Measurements from ENCODE around the gene GALT. TPM values are rescaled to one million over a fixed set of nuclear protein-coding genes. Genes with fewer than 3 reads are reported as not detected.

GALT gene
- total and polyA plus RNA-seq, 2 experiments from 2014 or later, result 31.5 to 35.1 TPM

DNA sequence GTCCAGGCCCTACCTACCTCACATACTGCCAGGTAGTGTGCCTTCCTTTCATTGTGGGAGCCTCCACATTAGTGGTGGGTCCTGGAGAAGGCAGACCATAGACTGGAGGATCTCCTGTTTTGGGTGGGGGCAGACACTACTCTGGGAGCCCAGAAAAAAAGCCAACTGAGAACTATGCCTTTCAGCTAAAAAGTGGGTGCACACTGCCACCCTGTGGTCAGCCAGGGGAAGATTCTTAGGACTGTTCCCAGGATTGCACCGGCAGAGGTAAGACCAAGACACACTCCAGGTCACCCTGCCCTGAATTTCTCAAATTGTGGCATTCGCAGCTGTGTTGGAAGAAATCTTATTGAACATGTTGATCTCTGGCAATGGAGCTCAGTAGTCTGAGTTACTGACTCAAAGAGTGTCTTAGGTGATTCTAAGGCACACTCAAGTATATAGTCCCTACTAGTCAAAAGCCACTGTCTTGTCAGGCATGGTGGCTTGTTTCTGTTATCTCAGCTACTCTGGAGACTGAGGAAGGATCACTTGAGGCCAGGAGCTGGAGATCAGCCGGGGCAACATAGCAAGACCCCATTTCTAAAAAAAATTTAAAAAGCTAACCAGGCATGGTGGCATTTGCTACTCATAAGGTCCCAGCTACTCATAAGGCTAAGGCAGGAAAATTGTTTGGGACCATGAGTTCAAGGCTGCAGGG, 12.5 kb upstream of the GALT start:
- H3K27ac Mint-ChIP-seq, result no peak overlapping the region
- peaks cover 8% of the 10 kb centered on the region; the same call in 1 of the 2 replicates for H3F3A ChIP-seq (replicated peaks; ENCODE audit: low read depth)
- H2AFZ ChIP-seq, result no peak overlapping the region
- TF ChIP-seq JUNB (IDR thresholded peaks at IDR 0.05; ENCODE audit: unreplicated experiment) (no peak), POLR2AphosphoS5 (IDR thresholded peaks at IDR 0.05; ENCODE audit: low read depth) (peak; percentile 34; the same call in 1 of the 2 replicates)
- TF ChIP-seq, protein P1, sequence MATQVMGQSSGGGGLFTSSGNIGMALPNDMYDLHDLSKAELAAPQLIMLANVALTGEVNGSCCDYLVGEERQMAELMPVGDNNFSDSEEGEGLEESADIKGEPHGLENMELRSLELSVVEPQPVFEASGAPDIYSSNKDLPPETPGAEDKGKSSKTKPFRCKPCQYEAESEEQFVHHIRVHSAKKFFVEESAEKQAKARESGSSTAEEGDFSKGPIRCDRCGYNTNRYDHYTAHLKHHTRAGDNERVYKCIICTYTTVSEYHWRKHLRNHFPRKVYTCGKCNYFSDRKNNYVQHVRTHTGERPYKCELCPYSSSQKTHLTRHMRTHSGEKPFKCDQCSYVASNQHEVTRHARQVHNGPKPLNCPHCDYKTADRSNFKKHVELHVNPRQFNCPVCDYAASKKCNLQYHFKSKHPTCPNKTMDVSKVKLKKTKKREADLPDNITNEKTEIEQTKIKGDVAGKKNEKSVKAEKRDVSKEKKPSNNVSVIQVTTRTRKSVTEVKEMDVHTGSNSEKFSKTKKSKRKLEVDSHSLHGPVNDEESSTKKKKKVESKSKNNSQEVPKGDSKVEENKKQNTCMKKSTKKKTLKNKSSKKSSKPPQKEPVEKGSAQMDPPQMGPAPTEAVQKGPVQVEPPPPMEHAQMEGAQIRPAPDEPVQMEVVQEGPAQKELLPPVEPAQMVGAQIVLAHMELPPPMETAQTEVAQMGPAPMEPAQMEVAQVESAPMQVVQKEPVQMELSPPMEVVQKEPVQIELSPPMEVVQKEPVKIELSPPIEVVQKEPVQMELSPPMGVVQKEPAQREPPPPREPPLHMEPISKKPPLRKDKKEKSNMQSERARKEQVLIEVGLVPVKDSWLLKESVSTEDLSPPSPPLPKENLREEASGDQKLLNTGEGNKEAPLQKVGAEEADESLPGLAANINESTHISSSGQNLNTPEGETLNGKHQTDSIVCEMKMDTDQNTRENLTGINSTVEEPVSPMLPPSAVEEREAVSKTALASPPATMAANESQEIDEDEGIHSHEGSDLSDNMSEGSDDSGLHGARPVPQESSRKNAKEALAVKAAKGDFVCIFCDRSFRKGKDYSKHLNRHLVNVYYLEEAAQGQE (IDR thresholded peaks at IDR 0.05; ENCODE audit: unreplicated experiment), result no peak
- TF ChIP-seq, protein P2, sequence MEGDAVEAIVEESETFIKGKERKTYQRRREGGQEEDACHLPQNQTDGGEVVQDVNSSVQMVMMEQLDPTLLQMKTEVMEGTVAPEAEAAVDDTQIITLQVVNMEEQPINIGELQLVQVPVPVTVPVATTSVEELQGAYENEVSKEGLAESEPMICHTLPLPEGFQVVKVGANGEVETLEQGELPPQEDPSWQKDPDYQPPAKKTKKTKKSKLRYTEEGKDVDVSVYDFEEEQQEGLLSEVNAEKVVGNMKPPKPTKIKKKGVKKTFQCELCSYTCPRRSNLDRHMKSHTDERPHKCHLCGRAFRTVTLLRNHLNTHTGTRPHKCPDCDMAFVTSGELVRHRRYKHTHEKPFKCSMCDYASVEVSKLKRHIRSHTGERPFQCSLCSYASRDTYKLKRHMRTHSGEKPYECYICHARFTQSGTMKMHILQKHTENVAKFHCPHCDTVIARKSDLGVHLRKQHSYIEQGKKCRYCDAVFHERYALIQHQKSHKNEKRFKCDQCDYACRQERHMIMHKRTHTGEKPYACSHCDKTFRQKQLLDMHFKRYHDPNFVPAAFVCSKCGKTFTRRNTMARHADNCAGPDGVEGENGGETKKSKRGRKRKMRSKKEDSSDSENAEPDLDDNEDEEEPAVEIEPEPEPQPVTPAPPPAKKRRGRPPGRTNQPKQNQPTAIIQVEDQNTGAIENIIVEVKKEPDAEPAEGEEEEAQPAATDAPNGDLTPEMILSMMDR (conservative IDR thresholded peaks at IDR 0.05; ENCODE audit: low read depth in 2 of 2), result peak; percentile 92 to 94
- DNase-seq (ENCODE audit: low spot score) (peak; percentile 80), ATAC-seq (peak; percentile 32)
- peaks cover 52% of the 10 kb centered on the region for H3K27me3 ChIP-seq (ENCODE audit: insufficient read depth)
- H3K27ac ChIP-seq (ENCODE audit: low read depth), result no peak overlapping the region
- H3K4me1 Mint-ChIP-seq, result peaks cover 38% of the 10 kb centered on the region
- peaks cover 8% of the 10 kb centered on the region for H3K4me1 ChIP-seq (ENCODE audit: insufficient read depth)
- H3K9me2 ChIP-seq (ENCODE audit: insufficient read depth), result no peaks in the 10 kb centered on the region
- peaks cover 41% of the 10 kb centered on the region for H3K27me3 Mint-ChIP-seq (ENCODE audit: insufficient read depth, low read depth, poor library complexity)
- H3K79me2 ChIP-seq (replicated peaks; ENCODE audit: insufficient read depth), result peaks cover 12% of the 10 kb centered on the region; the same call in 1 of the 2 replicates
- no peaks in the 10 kb centered on the region for H3K9me3 Mint-ChIP-seq
- peaks cover 26% of the 10 kb centered on the region for H3K36me3 Mint-ChIP-seq (ENCODE audit: low read depth)
- no peak overlapping the region for H3K4me3 Mint-ChIP-seq
- peaks cover 3% of the 10 kb centered on the region for H4K20me1 ChIP-seq (replicated peaks; ENCODE audit: insufficient read depth)
- H3K4me2 ChIP-seq, result no peak overlapping the region
- H3K36me3 ChIP-seq (ENCODE audit: insufficient read depth), result no peaks in the 10 kb centered on the region
- no peak overlapping the region for H3K4me3 ChIP-seq

DNA sequence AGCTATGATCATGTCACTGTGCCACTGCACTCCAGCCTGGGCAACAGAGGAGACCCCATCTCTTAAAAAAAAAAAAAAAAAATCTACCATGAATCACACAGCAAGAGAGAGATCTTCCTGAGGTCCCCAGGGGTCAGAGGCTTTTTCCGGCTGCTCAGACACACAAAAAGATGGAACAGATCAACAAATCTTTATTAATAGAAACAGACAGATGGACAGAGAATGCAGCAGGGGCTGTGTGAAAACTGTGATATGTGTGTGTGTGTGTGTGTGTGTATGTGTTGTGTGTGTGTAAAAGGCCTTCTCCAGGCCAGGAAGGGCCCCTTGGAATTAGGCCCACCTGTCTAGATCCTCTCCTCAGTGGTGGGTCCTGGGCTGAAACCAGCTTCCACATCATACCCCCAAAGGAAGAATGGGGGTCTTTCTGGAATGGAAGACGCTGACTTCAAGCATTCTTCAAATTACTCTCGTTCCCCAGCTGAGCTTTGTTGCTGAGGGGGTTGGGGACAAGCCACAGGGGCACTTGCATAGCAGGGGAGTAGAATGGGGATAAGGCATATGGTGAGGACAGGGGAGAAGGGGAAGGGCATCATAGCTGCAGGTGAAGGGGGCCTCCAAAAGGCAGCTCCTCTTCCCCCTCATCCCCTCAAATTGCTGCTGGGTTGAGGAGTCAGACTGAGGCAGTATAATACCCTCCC, 11.8 kb upstream of the GALT start:
- H2AFZ ChIP-seq, result no peak overlapping the region
- peaks cover 34% of the 10 kb centered on the region for H3K27me3 Mint-ChIP-seq (ENCODE audit: insufficient read depth, low read depth, poor library complexity)
- peaks cover 8% of the 10 kb centered on the region for H3K4me1 ChIP-seq (ENCODE audit: insufficient read depth)
- no peaks in the 10 kb centered on the region for H3K36me3 ChIP-seq (ENCODE audit: insufficient read depth)
- no peak overlapping the region for H3K4me3 ChIP-seq
- no peak overlapping the region for H3K27ac Mint-ChIP-seq
- H3K27ac ChIP-seq (ENCODE audit: low read depth), result no peak overlapping the region
- H3K27me3 ChIP-seq (ENCODE audit: insufficient read depth), result peaks cover 47% of the 10 kb centered on the region
- H4K20me1 ChIP-seq (replicated peaks; ENCODE audit: insufficient read depth), result peaks cover 3% of the 10 kb centered on the region
- H3K36me3 Mint-ChIP-seq (ENCODE audit: low read depth), result peaks cover 26% of the 10 kb centered on the region
- H3F3A ChIP-seq (replicated peaks; ENCODE audit: low read depth), result peaks cover 8% of the 10 kb centered on the region; the same call in 1 of the 2 replicates
- peaks cover 33% of the 10 kb centered on the region for H3K4me1 Mint-ChIP-seq
- DNase-seq (ENCODE audit: low spot score) (no peak), ATAC-seq (no peak)
- no peaks in the 10 kb centered on the region for H3K9me2 ChIP-seq (ENCODE audit: insufficient read depth)
- H3K79me2 ChIP-seq (replicated peaks; ENCODE audit: insufficient read depth), result peaks cover 12% of the 10 kb centered on the region; the same call in 1 of the 2 replicates
- H3K4me3 Mint-ChIP-seq, result no peak overlapping the region; the same call in 2 of the 3 replicates
- no peaks in the 10 kb centered on the region for H3K9me3 Mint-ChIP-seq
- H3K4me2 ChIP-seq, result no peak overlapping the region
- TF ChIP-seq STAT1 (IDR thresholded peaks at IDR 0.05; ENCODE audit: unreplicated experiment), result no peak
- TF ChIP-seq, protein P3, sequence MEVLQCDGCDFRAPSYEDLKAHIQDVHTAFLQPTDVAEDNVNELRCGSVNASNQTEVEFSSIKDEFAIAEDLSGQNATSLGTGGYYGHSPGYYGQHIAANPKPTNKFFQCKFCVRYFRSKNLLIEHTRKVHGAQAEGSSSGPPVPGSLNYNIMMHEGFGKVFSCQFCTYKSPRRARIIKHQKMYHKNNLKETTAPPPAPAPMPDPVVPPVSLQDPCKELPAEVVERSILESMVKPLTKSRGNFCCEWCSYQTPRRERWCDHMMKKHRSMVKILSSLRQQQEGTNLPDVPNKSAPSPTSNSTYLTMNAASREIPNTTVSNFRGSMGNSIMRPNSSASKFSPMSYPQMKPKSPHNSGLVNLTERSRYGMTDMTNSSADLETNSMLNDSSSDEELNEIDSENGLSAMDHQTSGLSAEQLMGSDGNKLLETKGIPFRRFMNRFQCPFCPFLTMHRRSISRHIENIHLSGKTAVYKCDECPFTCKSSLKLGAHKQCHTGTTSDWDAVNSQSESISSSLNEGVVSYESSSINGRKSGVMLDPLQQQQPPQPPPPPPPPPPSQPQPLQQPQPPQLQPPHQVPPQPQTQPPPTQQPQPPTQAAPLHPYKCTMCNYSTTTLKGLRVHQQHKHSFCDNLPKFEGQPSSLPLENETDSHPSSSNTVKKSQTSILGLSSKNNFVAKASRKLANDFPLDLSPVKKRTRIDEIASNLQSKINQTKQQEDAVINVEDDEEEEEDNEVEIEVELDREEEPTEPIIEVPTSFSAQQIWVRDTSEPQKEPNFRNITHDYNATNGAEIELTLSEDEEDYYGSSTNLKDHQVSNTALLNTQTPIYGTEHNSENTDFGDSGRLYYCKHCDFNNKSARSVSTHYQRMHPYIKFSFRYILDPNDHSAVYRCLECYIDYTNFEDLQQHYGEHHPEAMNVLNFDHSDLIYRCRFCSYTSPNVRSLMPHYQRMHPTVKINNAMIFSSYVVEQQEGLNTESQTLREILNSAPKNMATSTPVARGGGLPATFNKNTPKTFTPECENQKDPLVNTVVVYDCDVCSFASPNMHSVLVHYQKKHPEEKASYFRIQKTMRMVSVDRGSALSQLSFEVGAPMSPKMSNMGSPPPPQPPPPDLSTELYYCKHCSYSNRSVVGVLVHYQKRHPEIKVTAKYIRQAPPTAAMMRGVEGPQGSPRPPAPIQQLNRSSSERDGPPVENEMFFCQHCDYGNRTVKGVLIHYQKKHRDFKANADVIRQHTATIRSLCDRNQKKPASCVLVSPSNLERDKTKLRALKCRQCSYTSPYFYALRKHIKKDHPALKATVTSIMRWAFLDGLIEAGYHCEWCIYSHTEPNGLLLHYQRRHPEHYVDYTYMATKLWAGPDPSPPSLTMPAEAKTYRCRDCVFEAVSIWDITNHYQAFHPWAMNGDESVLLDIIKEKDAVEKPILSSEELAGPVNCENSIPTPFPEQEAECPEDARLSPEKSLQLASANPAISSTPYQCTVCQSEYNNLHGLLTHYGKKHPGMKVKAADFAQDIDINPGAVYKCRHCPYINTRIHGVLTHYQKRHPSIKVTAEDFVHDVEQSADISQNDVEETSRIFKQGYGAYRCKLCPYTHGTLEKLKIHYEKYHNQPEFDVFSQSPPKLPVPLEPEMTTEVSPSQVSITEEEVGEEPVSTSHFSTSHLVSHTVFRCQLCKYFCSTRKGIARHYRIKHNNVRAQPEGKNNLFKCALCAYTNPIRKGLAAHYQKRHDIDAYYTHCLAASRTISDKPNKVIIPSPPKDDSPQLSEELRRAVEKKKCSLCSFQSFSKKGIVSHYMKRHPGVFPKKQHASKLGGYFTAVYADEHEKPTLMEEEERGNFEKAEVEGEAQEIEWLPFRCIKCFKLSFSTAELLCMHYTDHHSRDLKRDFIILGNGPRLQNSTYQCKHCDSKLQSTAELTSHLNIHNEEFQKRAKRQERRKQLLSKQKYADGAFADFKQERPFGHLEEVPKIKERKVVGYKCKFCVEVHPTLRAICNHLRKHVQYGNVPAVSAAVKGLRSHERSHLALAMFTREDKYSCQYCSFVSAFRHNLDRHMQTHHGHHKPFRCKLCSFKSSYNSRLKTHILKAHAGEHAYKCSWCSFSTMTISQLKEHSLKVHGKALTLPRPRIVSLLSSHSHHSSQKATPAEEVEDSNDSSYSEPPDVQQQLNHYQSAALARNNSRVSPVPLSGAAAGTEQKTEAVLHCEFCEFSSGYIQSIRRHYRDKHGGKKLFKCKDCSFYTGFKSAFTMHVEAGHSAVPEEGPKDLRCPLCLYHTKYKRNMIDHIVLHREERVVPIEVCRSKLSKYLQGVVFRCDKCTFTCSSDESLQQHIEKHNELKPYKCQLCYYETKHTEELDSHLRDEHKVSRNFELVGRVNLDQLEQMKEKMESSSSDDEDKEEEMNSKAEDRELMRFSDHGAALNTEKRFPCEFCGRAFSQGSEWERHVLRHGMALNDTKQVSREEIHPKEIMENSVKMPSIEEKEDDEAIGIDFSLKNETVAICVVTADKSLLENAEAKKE (CRISPR knock-in tag; IDR thresholded peaks at IDR 0.05), result no peak
- TF ChIP-seq NANOG (IDR thresholded peaks at IDR 0.05; ENCODE audit: borderline replicate concordance), result no peak
